Skeletal muscle cell (primary cell): Measurements from ENCODE around the gene GPR108.
"Not testable (repeated sequence)": the region's sequence is repeated elsewhere in the genome, so short reads cannot be mapped to it uniquely, and the experiment has no call there.

Experiments used
- DNase-seq: peaks from one replicate; pipeline ENCODE4 v3.0.0-alpha.2; 2010; ENCODE audit warnings: low read depth
- H3K4me3 ChIP-seq: 2 replicates; pipeline ENCODE4 v1.5.1; 2011; ENCODE audit warnings: low read depth, mild to moderate bottlenecking, control low read depth, low read length, moderate library complexity

Gene GPR108

GRCh38 chr19:6712231-6712630, 25.1 kb downstream of the GPR108 start:
- no peak overlapping the region for H3K4me3 ChIP-seq
- DNase-seq: no peak

- no peak overlapping the region for H3K4me3 ChIP-seq
- DNase-seq: no peak
These were observed 25.8 kb downstream of the GPR108 start for GRCh38 chr19:6711605-6712004.

- no peak for DNase-seq
- H3K4me3 ChIP-seq: no peak overlapping the region
These were observed 26.4 kb downstream of the GPR108 start for GRCh38 chr19:6711078-6711361.

GRCh38 chr19:6710273-6711077, 26.9 kb downstream of the GPR108 start:
- DNase-seq: no peak
- no peak overlapping the region for H3K4me3 ChIP-seq

GRCh38 chr19:6709549-6709948, 27.8 kb downstream of the GPR108 start:
- H3K4me3 ChIP-seq: no peak overlapping the region
- no peak for DNase-seq

- H3K4me3 ChIP-seq, DNase-seq: not testable (repeated sequence)
These were observed 28.5 kb downstream of the GPR108 start for GRCh38 chr19:6708913-6709312.

GRCh38 chr19:6708346-6708745, 29.0 kb downstream of the GPR108 start:
- DNase-seq: no peak
- no peak overlapping the region for H3K4me3 ChIP-seq

- no peak overlapping the region for H3K4me3 ChIP-seq
- DNase-seq: no peak
These were observed 29.7 kb downstream of the GPR108 start for GRCh38 chr19:6707658-6708018.

- H3K4me3 ChIP-seq: no peak overlapping the region
- DNase-seq: no peak
These were observed 30.2 kb downstream of the GPR108 start for GRCh38 chr19:6707011-6707657.

- no peak for DNase-seq
- no peak overlapping the region for H3K4me3 ChIP-seq
These were observed 30.8 kb downstream of the GPR108 start for GRCh38 chr19:6706633-6706958.

GRCh38 chr19:6705931-6706632, 31.3 kb downstream of the GPR108 start:
- no peak for DNase-seq
- H3K4me3 ChIP-seq: no peak overlapping the region

GRCh38 chr19:6700586-6701316, 36.6 kb downstream of the GPR108 start:
- H3K4me3 ChIP-seq: no peak overlapping the region

GRCh38 chr19:6699935-6700334, 37.4 kb downstream of the GPR108 start:
- H3K4me3 ChIP-seq: no peak overlapping the region
- DNase-seq: no peak

More at GRCh38 chr19:6700586-6701316, 36.6 kb downstream of the GPR108 start:
- DNase-seq: no peak

- no peak overlapping the region for H3K4me3 ChIP-seq
- no peak for DNase-seq
These were observed 40.1 kb downstream of the GPR108 start for GRCh38 chr19:6697291-6697690.

GRCh38 chr19:6696239-6696820, 41.0 kb downstream of the GPR108 start:
- no peak overlapping the region for H3K4me3 ChIP-seq
- DNase-seq: no peak

GRCh38 chr19:6694147-6694815, 43.1 kb downstream of the GPR108 start:
- no peak overlapping the region for H3K4me3 ChIP-seq
- DNase-seq: no peak

GRCh38 chr19:6693681-6694080, 43.7 kb downstream of the GPR108 start:
- H3K4me3 ChIP-seq: no peak overlapping the region
- DNase-seq: no peak

GRCh38 chr19:6693056-6693471, 44.3 kb downstream of the GPR108 start:
- no peak for DNase-seq
- H3K4me3 ChIP-seq: no peak overlapping the region

GRCh38 chr19:6692027-6692426, 45.4 kb downstream of the GPR108 start:
- DNase-seq: no peak
- no peak overlapping the region for H3K4me3 ChIP-seq
